GM12878 (cell line): ENCODE measurements around the gene GMDS.

ENCODE experiments used
- CTCF ChIP-seq, 3 experiments: IDR thresholded peaks in 2 of 3; conservative IDR thresholded peaks in 1 of 3; 2 replicates each; pipeline ENCODE4 v1.5.1; 2011; ENCODE audit warnings: low read depth in 3 of 3, low read length in 3 of 3, mild to moderate bottlenecking in 3 of 3, control low read depth in 2 of 3, moderate library complexity in 2 of 3, inconsistent platforms in 1 of 3, mixed read lengths in 1 of 3; ENCODE audit not compliant: control insufficient read depth in 2 of 3, insufficient read depth in 1 of 3; ENCODE audit errors: extremely low read depth in 1 of 3
- EP300 ChIP-seq, 2 experiments: fragments of 150-350 bp in 1 of 2; IDR thresholded peaks; 2 replicates each; pipeline ENCODE4 v1.6.1; 2011 to 2012; ENCODE audit warnings: low read depth in 2 of 2, low read length in 2 of 2, borderline replicate concordance in 1 of 2, improper control_type of control experiment in 1 of 2, inconsistent platforms in 1 of 2; ENCODE audit not compliant: control insufficient read depth in 1 of 2
- EZH2 ChIP-seq: IDR thresholded peaks from 2 replicates; pipeline ENCODE4 v1.6.1; 2012; ENCODE audit warnings: low read depth, mild to moderate bottlenecking, control low read depth, inconsistent platforms, low read length, borderline replicate concordance; ENCODE audit not compliant: control insufficient read depth
- MTA3 ChIP-seq: IDR thresholded peaks from 2 replicates; pipeline ENCODE4 v1.6.1; 2012; ENCODE audit warnings: low read length, inconsistent platforms, borderline replicate concordance
- NFXL1 ChIP-seq: fragments of 450-650 bp; IDR thresholded peaks from 2 replicates; pipeline ENCODE4 v1.6.1; 2017; ENCODE audit warnings: antibody characterized with exemption, mild to moderate bottlenecking, borderline replicate concordance
- POLR2AphosphoS5 ChIP-seq: IDR thresholded peaks from 2 replicates; pipeline ENCODE4 v1.6.1; 2011; ENCODE audit warnings: mild to moderate bottlenecking, low read length, inconsistent platforms
- ZBED1 ChIP-seq: IDR thresholded peaks from 2 replicates; pipeline ENCODE4 v1.6.1; 2016; ENCODE audit warnings: borderline replicate concordance

- TF ChIP-seq POLR2AphosphoS5 (no peak), CTCF (IDR thresholded peaks at IDR 0.05 in 2 of 3, conservative IDR thresholded peaks at IDR 0.05 in 1 of 3; ENCODE audit: control insufficient read depth in 2 of 3, extremely low read depth in 1 of 3, insufficient read depth in 1 of 3, low read depth in 3 of 3, low read length in 3 of 3) (no peak), MTA3 (no peak), EZH2 (no peak), ZBED1 (no peak), NFXL1 (no peak), EP300 (IDR thresholded peaks at IDR 0.05; ENCODE audit: borderline replicate concordance in 1 of 2, control insufficient read depth in 1 of 2, low read depth in 2 of 2, low read length in 2 of 2) (no peak)
These were observed 328.9 kb downstream of the GMDS start for GRCh38 chr6:1916334-1917070.
